Stimulated activated CD8-positive, alpha-beta memory T cell treated with anti-CD3 and anti-CD28 coated beads, Interleukin-2, amount 100 ng/mL, for 1 hour (primary cell): ENCODE results near the gene P3H1.
"Not testable (repeated sequence)": the region's sequence is repeated elsewhere in the genome, so short reads cannot be mapped to it uniquely, and the experiment has no call there.

ENCODE experiments used
- DNase-seq, 2 donors: peaks; one replicate each; pipeline ENCODE4 v3.0.0-alpha.2; 2020; ENCODE audit warnings: low read depth in 2 of 2

Gene P3H1

GRCh38 chr1:42766741-42767509, at the start of gene P3H1, which contains the start of gene C1orf50:
Gene P3H1, minus strand, starts transcription at chr1:42767028. Its CDS starts 57 bp downstream, at chr1:42766971.
Gene C1orf50, plus strand, starts transcription at chr1:42767249. Its CDS starts 63 bp downstream, at chr1:42767312.
- DNase-seq, result peak; percentile 99

DNA sequence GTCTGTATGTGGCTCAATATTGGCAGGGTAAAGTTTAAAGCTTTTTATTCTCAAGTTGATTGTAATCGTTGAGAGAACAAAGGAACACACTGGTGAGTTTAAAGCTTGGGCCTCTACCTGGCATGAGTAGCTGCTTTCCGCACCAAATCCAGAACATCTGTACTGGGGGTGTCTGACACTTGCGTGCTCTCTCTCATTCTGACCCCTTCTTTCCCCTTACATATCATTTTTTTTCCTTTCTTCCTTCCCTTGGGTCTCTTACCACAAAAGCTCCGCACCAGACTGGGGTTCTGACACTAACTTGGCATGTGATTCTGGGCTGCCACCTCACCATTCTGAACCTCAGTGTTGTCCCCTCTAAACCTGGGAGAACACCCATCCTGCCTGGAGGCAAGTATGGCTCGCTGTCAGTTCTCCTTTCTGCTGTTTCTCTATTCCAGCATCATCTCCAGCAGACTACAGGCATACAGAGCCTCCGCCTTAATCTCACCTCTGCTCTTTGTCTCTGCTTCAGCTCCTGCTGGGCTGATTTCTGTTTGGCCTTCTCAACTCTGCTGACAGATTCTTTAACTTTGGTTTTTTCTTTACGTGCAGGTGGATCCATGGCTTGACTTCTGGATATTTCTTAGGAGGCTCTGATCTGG, 49.2 kb upstream of the P3H1 start:
- no peak for DNase-seq

DNA sequence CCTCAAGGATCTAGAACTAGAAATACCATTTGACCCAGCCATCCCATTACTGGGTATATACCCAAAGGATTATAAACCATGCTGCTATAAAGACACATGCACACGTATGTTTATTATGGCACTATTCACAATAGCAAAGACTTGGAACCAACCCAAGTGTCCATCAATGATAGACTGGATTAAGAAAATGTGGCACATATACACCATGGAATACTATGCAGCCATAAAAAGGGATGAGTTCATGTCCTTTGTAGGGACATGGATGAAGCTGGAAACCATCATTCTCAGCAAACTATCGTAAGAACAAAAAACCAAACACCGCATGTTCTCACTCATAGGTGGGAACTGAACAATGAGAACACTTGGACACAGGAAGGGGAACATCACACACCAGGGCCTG, 48.0 kb upstream of the P3H1 start:
- DNase-seq, result not testable (repeated sequence)

DNA sequence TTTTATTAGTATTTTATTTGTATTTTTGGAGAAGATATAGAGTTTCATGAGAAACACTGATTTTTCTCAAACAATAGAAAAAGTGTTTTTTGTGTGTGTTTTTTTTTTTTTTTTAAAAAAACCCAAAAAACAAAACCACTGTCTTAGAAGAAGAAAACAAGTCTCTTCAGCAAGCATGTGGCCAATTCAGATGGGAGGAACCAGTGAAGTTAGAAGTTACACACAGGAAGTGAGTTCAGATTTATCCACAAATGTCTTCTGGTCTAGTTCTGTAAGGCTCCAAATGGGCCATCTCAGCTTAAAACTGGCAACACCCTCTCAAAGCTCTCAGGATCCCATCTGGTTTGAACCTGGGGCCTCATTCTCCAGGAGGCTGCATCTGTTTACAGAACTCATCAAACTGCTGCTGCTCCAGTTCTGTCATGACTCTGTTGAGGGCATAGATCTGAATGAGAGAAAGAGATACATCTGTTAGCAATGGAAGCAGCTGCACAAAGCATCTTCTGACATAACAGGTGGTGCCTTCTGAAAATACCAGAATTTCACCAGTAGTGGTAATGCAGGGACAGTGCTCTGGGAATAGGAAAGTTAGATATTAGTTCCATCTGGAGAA, 40.3 kb upstream of the P3H1 start:
- no peak for DNase-seq

GRCh38 chr1:42806593-42806992, 39.8 kb upstream of the P3H1 start:
- DNase-seq, result no peak

DNA sequence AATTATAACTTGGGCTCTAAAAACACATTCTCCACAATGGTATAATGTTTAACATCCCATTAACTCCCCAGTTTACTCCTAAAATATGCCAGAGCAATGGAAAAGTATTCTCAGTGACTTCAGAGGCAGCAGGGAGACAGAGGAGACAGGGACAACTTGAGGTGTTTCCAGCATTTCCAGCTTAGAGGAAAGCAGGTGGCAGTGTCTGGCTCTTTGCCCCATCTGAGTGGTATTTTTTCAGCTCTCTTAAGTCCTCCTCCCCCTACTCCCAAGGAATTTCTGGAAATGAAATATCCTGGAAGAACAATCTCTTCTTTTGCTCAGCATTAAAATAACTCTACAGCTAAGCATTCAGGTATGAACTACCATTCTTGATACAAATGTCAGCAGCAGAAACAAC, 39.3 kb upstream of the P3H1 start:
- DNase-seq, result no peak

GRCh38 chr1:42801832-42802473, 35.1 kb upstream of the P3H1 start:
- no peak for DNase-seq

DNA sequence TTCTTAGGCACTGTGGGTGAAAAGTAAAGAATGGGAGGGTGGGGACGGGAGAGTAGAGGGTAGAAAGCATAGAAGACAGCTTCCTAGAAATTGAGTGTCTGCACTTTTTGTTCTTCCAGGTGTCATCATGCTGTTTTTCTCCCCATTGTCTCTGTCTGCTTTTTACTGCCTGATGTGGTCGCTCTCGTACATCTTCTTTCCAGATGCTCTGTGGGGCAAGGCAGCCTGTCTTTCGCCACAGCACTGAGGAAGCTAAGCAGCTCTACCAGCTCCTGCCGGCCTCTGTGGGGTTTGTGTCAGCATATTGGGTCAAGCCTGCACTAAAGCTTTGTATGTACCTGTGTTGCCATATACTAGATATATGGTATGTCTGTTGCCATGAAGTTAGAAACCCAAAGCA, 31.2 kb upstream of the P3H1 start:
- no peak for DNase-seq

GRCh38 chr1:42797414-42797813, 30.6 kb upstream of the P3H1 start:
- DNase-seq, result no peak

- DNase-seq, result no peak
Measured at GRCh38 chr1:42793824-42794223, 27.0 kb upstream of the P3H1 start.

GRCh38 chr1:42788021-42788420, 21.2 kb upstream of the P3H1 start:
- no peak for DNase-seq

- no peak for DNase-seq
Measured at GRCh38 chr1:42786097-42786496, 19.3 kb upstream of the P3H1 start.

DNA sequence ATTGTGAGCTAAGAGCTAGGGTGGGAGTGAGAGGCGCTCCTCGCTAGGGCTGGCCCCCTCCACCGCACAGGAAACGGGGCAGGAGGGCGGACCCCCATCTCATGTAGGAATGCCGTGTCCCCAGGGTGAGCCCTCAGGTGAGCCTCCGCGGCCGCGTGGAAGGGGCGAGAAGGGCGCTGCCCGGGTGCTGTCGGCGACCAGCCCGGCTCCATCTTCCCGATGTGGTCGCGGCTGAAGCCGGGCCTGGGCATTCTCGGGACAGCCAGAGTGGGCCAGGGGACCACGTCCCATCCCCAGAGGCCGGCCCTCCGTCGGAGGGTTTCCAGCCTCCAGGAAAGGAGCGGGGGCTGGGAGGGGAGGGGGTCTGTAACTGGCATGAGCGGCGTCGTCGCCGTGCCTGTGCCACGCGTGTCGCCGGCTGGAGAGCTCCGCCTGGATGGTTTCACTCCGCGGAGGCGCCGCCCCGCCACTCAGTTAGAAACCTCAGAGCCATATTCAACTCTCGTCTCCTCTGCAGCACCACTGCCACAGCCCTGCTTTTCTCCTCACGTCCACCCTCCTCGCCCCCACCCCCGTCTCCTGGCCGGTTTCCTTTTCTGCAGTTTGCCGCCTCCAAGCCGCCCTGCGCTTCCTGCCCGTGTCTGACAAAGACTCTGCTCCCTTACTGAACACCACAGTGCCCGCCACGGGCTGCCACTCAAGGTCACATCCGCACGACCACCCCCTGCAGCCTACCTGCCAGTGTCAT, 18.3 kb upstream of the P3H1 start, which contains the start of gene TMEM269:
Gene TMEM269, plus strand, starts transcription at position 46 of the 748 bp plus-strand sequence. CDS start 4,903 bp downstream, outside the sequence.
- DNase-seq, result peak in 1 of 2 donors; percentile 16

DNA sequence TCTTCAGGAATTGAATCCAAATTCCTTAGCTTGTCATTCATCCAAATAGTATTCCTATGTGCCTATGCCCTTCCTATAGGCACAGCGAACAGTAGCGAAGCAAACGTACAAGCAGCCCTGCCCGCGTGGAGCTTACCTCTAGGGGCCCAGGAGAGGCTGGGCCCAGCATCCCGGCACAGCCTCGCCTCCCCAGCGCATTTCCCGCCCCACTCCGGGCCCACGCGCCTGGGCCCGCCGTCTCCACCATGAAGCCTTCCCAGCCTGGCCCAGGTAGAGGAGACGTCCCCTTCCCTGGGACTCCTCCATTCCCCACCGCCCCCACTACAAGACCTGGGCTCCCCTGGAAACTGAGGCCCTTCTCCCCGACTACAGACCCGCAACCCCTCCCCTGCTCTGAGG, 17.7 kb upstream of the P3H1 start:
- no peak for DNase-seq

- no peak for DNase-seq
Measured at GRCh38 chr1:42783092-42783491, 16.3 kb upstream of the P3H1 start.

DNA sequence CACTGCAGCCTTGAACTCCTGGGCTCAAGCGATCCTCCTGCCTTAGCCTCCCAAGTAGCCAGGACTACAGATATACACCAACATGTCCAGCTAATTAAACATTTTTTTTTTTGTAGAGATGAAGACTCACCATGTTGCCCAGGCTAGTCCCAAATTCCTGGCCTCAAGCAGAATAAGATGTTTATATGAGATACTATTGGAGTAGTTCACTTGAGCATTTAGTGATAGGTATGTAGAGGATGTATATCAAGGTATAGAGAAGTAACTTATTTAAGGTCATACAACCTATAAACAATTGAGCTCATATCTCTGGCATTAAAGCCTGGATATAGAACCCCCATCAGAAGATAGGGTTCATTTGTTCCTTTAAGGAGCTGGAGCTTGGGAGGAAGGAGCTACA, 13.3 kb upstream of the P3H1 start:
- DNase-seq, result no peak

- no peak for DNase-seq
Measured at GRCh38 chr1:42779725-42780124, 12.9 kb upstream of the P3H1 start.

DNA sequence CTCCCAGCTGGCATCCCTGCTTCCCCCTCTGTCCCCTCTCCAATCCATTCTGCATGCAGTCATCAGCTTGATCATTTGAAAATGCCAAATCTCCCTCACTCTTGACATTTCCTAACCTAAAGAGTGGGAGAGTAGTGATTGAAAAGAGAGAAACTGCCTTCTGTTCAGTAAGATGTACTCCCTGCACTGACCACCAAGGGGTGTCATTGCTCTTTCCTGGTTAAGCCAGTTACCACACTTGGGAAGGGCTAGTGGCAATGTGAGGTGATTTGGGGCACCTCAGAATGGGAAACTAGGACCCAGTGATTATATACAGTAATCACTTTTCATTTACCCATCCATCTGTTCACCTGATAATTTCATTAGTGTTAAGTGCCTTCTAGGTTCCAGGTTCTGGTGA, 11.0 kb upstream of the P3H1 start:
- no peak for DNase-seq

DNA sequence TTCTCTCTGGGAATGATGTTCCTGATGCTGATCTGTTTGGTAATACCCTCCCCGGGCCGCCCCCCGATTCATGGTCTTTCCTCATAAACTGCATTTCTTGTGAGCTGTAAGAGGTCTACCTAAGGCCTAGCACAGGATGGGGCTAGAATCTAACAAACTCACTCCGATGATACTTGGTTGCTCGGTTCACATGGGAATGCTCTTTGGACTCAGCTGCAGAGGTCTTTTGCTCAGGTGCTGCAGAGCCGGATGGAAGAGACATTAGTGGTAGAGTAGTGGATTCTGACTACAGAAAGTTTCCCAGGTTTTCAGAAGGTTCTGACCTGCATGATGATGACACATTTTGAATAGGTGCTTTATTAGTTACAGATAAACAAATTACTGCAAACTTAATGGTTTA, 9.7 kb upstream of the P3H1 start:
- no peak for DNase-seq

GRCh38 chr1:42774928-42775526, 8.2 kb upstream of the P3H1 start:
- no peak for DNase-seq

DNA sequence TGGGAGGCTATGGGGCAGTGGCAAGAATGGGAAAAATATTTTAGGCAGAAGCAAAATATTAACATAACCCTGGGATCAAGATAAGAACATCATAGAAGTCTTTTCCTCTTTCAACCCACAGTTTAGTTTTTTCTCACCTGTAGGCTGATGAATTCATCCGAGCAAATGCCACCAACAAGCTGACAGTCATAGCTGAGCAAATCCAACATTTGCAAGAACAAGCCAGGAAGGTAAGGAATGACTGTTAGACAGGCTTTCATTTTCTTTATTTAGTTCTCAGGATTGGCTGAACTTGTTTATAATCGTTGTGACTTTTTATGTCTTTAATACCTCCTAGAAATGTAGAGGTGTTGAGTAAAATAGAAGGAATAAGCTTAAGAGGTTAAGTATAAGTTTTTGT, 6.6 kb upstream of the P3H1 start:
- DNase-seq, result no peak
